HG02885 (cell line): Measurements from ENCODE around the gene TRPC1.
"Not testable (repeated sequence)": the region's sequence is repeated elsewhere in the genome, so short reads cannot be mapped to it uniquely, and the experiment has no call there.

Source experiments
- ATAC-seq: cut with Tn5 transposase; IDR thresholded peaks from one replicate; pipeline ENCODE4 v1.9.1; 2021; ENCODE audit warnings: mild to moderate bottlenecking; ENCODE audit not compliant: unreplicated experiment, poor library complexity

TRPC1 gene

GRCh38 chr3:142723968-142724681, at the start of gene TRPC1:
Gene TRPC1, plus strand, starts transcription at chr3:142724034. Its CDS starts 526 bp downstream, at chr3:142724560.
- peak; percentile 96 for ATAC-seq

GRCh38 chr3:142676151-142676550, 47.7 kb upstream of the TRPC1 start:
- ATAC-seq: no peak

- ATAC-seq: no peak
These were observed 43.1 kb upstream of the TRPC1 start for GRCh38 chr3:142680710-142681109.

- ATAC-seq: no peak
These were observed 33.2 kb upstream of the TRPC1 start for GRCh38 chr3:142690613-142691012.

DNA sequence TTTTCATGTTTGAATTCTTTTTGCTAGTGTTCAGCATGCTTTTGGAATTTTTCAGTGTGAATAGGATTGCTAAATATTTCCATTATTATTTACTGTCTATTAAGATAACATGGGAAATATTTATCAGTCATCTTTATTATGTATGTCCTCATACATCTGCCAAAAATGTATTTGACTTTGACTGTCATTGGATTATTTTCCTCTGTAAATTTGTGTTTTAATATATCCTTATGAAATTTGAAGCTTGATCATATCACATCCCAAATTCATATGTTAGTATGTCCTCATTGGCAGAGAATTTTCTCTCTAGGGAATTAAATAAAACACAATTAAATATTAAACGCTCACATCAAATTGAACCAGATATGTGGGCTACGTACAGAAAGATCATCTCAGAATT, 32.3 kb upstream of the TRPC1 start:
- no peak for ATAC-seq

- ATAC-seq: no peak
These were observed 30.5 kb upstream of the TRPC1 start for GRCh38 chr3:142693136-142693853.

DNA sequence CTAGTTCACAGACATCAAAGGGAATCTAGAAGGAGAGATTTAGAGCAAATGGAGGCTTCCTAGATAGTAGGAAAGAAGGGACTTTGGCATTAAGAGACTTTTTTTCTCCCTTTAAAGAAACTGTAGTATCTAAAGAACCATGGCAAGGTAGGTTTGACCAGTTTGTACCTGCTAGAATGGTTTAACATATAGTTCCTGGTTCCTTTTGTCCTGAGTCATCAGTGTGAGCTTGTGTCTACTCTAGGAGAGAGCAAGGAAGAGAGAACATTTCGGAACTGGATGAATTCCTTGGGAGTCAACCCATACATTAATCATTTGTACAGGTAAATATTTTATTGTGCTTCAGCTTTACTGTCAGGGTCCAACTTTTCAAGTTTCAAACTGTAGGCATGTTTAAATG, 29.6 kb upstream of the TRPC1 start:
- ATAC-seq: no peak

GRCh38 chr3:142705198-142705597, 18.6 kb upstream of the TRPC1 start:
- no peak for ATAC-seq

DNA sequence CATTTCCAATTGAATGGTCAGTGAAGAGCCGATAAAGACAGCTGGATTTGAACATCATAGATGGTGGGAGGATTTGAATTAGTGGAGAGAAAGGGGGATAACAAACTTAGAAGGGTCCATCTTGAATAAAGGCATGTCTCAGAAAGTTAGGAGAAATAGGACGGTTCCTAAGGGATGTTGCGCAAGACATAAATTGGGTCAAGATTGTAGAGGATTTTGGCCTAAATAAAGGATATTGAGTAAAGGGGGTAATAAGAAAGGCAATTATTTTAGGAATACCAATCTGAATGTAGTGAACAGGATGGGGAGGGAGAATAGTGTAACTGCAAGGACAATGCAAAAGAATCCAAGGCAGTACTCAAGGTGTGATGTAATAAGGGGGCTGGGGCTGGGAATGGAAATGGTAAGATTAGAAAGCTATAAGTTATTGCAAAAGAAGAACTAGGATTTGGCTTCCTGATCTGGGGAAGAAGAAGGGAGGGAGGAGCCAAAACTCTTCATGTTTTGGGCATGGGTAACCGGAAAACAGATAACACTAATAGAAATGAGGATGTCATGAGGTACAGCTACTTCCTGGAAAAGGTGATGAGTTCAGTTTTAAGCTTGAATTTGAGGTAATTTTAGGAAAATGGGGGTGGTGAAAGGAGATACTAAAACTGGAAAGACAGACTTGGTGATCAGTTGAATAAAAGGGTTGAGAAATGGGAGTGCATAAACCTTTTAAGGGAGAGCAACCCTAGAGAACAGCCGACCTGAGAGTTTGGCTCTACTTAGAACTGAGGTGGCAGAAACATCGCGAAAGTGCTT, 17.3 kb upstream of the TRPC1 start:
- ATAC-seq: no peak

- no peak for ATAC-seq
These were observed 14.6 kb upstream of the TRPC1 start for GRCh38 chr3:142709207-142709606.

DNA sequence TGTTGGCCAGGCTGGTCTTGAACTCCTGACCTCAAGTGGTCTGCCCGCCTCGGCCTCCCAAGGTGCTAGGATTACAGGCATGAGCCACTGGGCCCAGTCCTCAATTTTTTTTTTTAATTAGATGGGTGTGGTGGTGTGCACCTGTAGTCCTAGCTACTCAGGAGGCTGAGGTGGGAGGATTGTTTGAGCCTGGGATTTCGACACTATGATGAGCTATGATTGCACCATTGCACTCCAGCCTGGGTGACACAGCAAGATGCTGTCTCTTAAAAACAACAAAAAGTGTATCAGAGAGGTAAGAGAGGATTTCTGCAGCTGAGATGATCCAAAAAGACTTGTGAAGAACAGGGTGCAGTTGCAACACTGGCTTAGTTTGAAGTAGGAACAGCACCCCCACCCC, 9.0 kb upstream of the TRPC1 start:
- ATAC-seq: not testable (repeated sequence)

GRCh38 chr3:142716102-142716501, 7.7 kb upstream of the TRPC1 start:
- no peak for ATAC-seq

DNA sequence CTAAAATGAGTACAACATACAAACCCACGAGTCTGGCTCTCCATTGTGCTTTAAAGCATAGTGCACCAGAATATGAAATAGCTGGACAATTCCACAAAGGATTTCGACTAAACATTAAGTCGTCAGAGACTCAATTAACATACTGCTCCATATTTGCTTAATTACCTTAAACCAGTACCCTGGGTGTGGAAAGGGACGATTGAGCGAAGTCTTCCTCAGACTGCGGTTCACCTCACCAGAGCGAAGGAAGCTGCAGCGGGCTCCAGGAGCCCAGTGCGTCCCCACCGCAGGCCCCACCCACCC, 218 bp upstream of the TRPC1 start:
- peak; percentile 18 for ATAC-seq

- peak; percentile 25 for ATAC-seq
These were observed 985 bp downstream of the TRPC1 start for GRCh38 chr3:142724682-142725356.

GRCh38 chr3:142725357-142725739, 1.5 kb downstream of the TRPC1 start:
- no peak for ATAC-seq

DNA sequence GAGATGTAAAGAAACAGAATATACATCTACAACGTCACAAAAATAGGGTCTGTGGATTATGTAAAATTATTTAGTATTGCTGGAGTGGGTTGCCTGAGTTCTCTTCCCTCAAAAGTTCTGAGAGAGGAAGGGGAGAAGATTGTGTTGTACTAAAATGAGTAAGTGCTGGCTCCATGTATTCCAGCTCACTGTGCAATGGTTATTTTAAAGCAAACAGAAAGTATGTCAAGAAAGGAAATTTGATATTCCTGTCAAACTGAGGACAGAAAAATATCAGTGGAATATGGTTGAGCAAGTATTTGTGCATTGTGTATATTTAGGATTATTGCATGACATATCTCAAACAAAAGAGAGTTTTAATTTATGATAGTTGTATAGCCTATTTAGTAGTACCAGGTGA, 2.2 kb downstream of the TRPC1 start:
- no peak for ATAC-seq

DNA sequence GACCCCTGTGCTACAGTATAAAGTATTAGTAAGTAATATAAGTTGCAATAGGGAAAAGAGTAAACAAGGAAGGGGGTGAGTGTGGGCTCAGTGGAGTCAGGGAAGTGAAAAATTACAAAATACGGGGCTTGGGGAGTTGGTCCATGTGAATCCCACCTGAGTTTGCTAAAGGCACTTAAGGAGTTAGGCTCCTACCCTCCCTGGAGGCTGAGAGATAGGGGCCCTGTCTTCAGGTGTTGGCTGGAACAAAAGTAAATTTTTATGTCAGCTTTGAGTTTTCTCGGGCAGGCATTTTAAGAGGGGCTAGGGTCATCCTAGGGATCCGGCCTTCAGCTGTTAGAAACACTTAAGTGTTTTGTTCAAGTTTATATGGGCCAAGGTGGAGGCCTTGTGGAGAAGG, 8.2 kb downstream of the TRPC1 start:
- ATAC-seq: no peak

DNA sequence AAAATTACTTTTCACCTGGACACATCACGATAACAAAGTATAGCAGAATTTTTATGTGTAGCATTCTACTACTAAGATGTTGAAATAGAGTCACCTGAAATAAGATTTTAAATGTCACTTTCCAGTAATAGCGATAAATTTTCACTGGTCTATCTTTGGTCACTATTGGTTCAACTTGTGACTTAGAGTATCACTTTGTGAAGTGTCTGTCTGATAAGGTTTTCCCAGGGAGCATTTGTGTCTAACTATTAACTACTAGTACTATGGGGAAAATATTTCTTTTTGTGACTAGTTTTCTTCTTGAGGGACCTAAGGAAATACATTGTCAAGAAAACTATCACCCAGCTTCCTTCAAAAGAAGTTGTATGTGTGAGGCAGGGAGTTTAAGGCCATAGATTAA, 11.0 kb downstream of the TRPC1 start:
- no peak for ATAC-seq

- ATAC-seq: no peak
These were observed 11.6 kb downstream of the TRPC1 start for GRCh38 chr3:142735462-142735861.

- no peak for ATAC-seq
These were observed 14.6 kb downstream of the TRPC1 start for GRCh38 chr3:142738396-142738795.

DNA sequence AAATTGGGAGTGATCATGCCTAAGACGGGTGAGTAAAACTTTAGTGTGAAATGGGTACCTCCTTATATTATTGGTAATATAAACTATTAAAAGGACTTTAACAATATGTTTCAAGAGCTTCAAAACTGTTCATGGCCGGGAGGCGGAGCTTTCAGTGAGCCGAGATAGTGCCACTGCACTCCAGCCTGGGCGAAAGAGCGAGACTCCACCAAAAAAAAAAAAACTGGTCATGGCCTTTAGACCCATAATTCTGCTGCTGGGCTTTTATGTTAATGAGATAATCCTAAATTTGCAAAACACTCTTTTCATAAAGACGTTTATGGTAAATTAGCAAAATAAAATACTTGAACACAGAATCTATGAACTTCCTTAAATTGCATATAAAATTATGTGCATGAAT, 22.8 kb downstream of the TRPC1 start:
- no peak for ATAC-seq
